ENCODE results near the gene BLOC1S5. TPM values are rescaled to one million over a fixed set of nuclear protein-coding genes. Genes with fewer than 3 reads are reported as not detected.
A peak's percentile ranks its signal among the peaks of the same experiment; 100 is the strongest.

BLOC1S5 gene
- polyA plus RNA-seq, 1 of the 3 experiments (the other 2 are of a cell fraction): 4.4 TPM

DNA sequence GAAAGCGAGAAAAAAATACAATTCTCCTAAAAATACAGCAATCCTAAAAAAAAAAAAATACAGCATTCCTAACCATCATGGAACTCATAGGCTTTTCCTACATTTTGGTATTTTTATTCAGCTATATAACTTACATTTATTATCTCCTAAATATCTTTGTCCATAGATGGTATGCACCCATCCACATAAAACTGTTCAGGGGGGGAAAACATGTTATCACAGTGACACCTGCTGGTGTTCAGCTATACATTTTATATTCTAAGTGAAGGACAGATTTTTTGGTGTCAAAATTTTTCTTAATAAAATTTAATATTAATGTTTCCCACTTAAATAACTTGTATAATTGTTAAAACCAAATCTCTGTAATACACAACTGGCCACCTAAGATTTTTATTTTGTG lies 58.0 kb downstream of the BLOC1S5 start:
- POLR2A ChIA-PET: no interaction called here
- peak; percentile 57 for DNase-seq
- no peak overlapping the region for H2AFZ ChIP-seq (ENCODE audit: low read depth)
- H3K27ac ChIP-seq (ENCODE audit: low read depth in 2 of 2, low read length in 1 of 2): no peak overlapping the region
- no peaks in the 10 kb centered on the region for H3K9me3 ChIP-seq
- H3K9ac ChIP-seq: no peak overlapping the region
- H3K4me2 ChIP-seq: no peak overlapping the region
- no peaks in the 10 kb centered on the region for H3K9me2 ChIP-seq
- TF ChIP-seq ELF1 (IDR thresholded peaks at IDR 0.05) (no peak), RXRA (IDR thresholded peaks at IDR 0.05; ENCODE audit: borderline replicate concordance, low read depth) (no peak), RAD21 (IDR thresholded peaks at IDR 0.05; ENCODE audit: low read length) (peak; percentile 80), SMC3 (IDR thresholded peaks at IDR 0.05; ENCODE audit: low read depth, low read length) (peak; percentile 38), NFIC (IDR thresholded peaks at IDR 0.05; ENCODE audit: borderline replicate concordance) (no peak)
- TF ChIP-seq, protein P1, sequence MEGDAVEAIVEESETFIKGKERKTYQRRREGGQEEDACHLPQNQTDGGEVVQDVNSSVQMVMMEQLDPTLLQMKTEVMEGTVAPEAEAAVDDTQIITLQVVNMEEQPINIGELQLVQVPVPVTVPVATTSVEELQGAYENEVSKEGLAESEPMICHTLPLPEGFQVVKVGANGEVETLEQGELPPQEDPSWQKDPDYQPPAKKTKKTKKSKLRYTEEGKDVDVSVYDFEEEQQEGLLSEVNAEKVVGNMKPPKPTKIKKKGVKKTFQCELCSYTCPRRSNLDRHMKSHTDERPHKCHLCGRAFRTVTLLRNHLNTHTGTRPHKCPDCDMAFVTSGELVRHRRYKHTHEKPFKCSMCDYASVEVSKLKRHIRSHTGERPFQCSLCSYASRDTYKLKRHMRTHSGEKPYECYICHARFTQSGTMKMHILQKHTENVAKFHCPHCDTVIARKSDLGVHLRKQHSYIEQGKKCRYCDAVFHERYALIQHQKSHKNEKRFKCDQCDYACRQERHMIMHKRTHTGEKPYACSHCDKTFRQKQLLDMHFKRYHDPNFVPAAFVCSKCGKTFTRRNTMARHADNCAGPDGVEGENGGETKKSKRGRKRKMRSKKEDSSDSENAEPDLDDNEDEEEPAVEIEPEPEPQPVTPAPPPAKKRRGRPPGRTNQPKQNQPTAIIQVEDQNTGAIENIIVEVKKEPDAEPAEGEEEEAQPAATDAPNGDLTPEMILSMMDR (IDR thresholded peaks at IDR 0.05): peak; percentile 75
- CTCF ChIA-PET: interaction anchor here (0.8 to 2.1 kb wide), 14 partner anchors 9 to 444 kb away, joined by 3 to 18 read pairs (median 4); no protein-coding TSS in a partner anchor
- no peak overlapping the region for H3K4me3 ChIP-seq (ENCODE audit: low read depth in 2 of 2, low read length in 1 of 2)
- no peaks in the 10 kb centered on the region for H3K79me2 ChIP-seq (ENCODE audit: insufficient read depth)
- no peaks in the 10 kb centered on the region for H3K27me3 ChIP-seq (ENCODE audit: insufficient read depth)
- no peaks in the 10 kb centered on the region for H4K20me1 ChIP-seq (ENCODE audit: insufficient read depth)
- no peaks in the 10 kb centered on the region for H3F3A ChIP-seq (replicated peaks; ENCODE audit: insufficient read depth)
- H3K4me1 ChIP-seq (ENCODE audit: control insufficient read depth in 1 of 2, insufficient read depth in 2 of 2, low read depth in 1 of 2, low read length in 1 of 2): no peaks in the 10 kb centered on the region; a peak in 1 of 4 replicates
- H3K36me3 ChIP-seq (replicated peaks in 1 of 2; ENCODE audit: control insufficient read depth in 1 of 2, insufficient read depth in 2 of 2, low read length in 1 of 2): no peaks in the 10 kb centered on the region
- WGBS (ENCODE audit: low lambda C conversion rate): 93% methylated on average over 1 of the region's 1 CpG

GRCh38 chr6:8005136-8005535 lies 59.1 kb downstream of the BLOC1S5 start:
- H3K9ac ChIP-seq: no peak overlapping the region
- ChIA-PET CTCF (interaction anchor here (0.6 to 2.1 kb wide), 6 partner anchors 10 to 1222 kb away, joined by 3 to 18 read pairs (median 4); no protein-coding TSS in a partner anchor), POLR2A (no interaction called here)
- H3K9me2 ChIP-seq: no peaks in the 10 kb centered on the region
- no peaks in the 10 kb centered on the region for H3K9me3 ChIP-seq
- H2AFZ ChIP-seq (ENCODE audit: low read depth): no peak overlapping the region
- TF ChIP-seq JUND (IDR thresholded peaks at IDR 0.05) (no peak), GABPA (IDR thresholded peaks at IDR 0.05; ENCODE audit: low read depth) (no peak), CHD2 (IDR thresholded peaks at IDR 0.05; ENCODE audit: low read length, partially characterized antibody) (no peak)
- no peak overlapping the region for H3K4me3 ChIP-seq (ENCODE audit: low read depth in 2 of 2, low read length in 1 of 2)
- H3K4me2 ChIP-seq: no peak overlapping the region
- no peaks in the 10 kb centered on the region for H4K20me1 ChIP-seq (ENCODE audit: insufficient read depth)
- H3K4me1 ChIP-seq (ENCODE audit: control insufficient read depth in 1 of 2, insufficient read depth in 2 of 2, low read depth in 1 of 2, low read length in 1 of 2): no peaks in the 10 kb centered on the region
- DNase-seq: no peak
- H3K27ac ChIP-seq (ENCODE audit: low read depth in 2 of 2, low read length in 1 of 2): no peak overlapping the region
- no peaks in the 10 kb centered on the region for H3K36me3 ChIP-seq (replicated peaks in 1 of 2; ENCODE audit: control insufficient read depth in 1 of 2, insufficient read depth in 2 of 2, low read length in 1 of 2)
- H3K79me2 ChIP-seq (ENCODE audit: insufficient read depth): no peaks in the 10 kb centered on the region
- H3K27me3 ChIP-seq (ENCODE audit: insufficient read depth): no peaks in the 10 kb centered on the region
- 79% methylated on average over 4 of the region's 4 CpGs for WGBS (ENCODE audit: low lambda C conversion rate)
- H3F3A ChIP-seq (replicated peaks; ENCODE audit: insufficient read depth): no peaks in the 10 kb centered on the region

GRCh38 chr6:8000636-8001035 lies 63.6 kb downstream of the BLOC1S5 start:
- Histone ChIP-seq H4K20me1 (ENCODE audit: insufficient read depth) (no peaks in the 10 kb centered on the region), H3K9me3 (no peaks in the 10 kb centered on the region), H3K4me2 (no peak overlapping the region), H3K4me1 (ENCODE audit: control insufficient read depth in 1 of 2, insufficient read depth in 2 of 2, low read depth in 1 of 2, low read length in 1 of 2) (peaks cover 4 to 6% of the 10 kb centered on the region in 2 experiments; a peak in 2 of 4 replicates), H3K9me2 (no peaks in the 10 kb centered on the region), H3K4me3 (ENCODE audit: low read depth in 2 of 2, low read length in 1 of 2) (no peak overlapping the region), H3K27me3 (ENCODE audit: insufficient read depth) (no peaks in the 10 kb centered on the region), H2AFZ (ENCODE audit: low read depth) (no peak overlapping the region), H3K9ac (no peak overlapping the region), H3K79me2 (ENCODE audit: insufficient read depth) (no peaks in the 10 kb centered on the region), H3F3A (replicated peaks; ENCODE audit: insufficient read depth) (no peaks in the 10 kb centered on the region), H3K36me3 (replicated peaks in 1 of 2; ENCODE audit: control insufficient read depth in 1 of 2, insufficient read depth in 2 of 2, low read length in 1 of 2) (no peaks in the 10 kb centered on the region), H3K27ac (ENCODE audit: low read depth in 2 of 2, low read length in 1 of 2) (no peak overlapping the region)
- 93% methylated on average over 1 of the region's 1 CpG for WGBS (ENCODE audit: low lambda C conversion rate)
- no peak for DNase-seq
- ChIA-PET POLR2A (no interaction called here), CTCF (interaction anchor here (0.6 to 1.5 kb wide), 3 partner anchors 8 to 279 kb away, joined by 3 to 5 read pairs (median 4); no protein-coding TSS in a partner anchor)
- no peak for TF ChIP-seq FOXJ3 (CRISPR knock-in tag; IDR thresholded peaks at IDR 0.05)
- TF ChIP-seq CHD2 (IDR thresholded peaks at IDR 0.05; ENCODE audit: low read length, partially characterized antibody): no peak
- TF ChIP-seq IRF3 (IDR thresholded peaks at IDR 0.05; ENCODE audit: low read depth, low read length): no peak
- no peak for TF ChIP-seq RXRA (IDR thresholded peaks at IDR 0.05; ENCODE audit: borderline replicate concordance, low read depth)
- TF ChIP-seq EZH2phosphoT487 (IDR thresholded peaks at IDR 0.05; ENCODE audit: borderline replicate concordance, low read depth): no peak
- TF ChIP-seq, protein P2, sequence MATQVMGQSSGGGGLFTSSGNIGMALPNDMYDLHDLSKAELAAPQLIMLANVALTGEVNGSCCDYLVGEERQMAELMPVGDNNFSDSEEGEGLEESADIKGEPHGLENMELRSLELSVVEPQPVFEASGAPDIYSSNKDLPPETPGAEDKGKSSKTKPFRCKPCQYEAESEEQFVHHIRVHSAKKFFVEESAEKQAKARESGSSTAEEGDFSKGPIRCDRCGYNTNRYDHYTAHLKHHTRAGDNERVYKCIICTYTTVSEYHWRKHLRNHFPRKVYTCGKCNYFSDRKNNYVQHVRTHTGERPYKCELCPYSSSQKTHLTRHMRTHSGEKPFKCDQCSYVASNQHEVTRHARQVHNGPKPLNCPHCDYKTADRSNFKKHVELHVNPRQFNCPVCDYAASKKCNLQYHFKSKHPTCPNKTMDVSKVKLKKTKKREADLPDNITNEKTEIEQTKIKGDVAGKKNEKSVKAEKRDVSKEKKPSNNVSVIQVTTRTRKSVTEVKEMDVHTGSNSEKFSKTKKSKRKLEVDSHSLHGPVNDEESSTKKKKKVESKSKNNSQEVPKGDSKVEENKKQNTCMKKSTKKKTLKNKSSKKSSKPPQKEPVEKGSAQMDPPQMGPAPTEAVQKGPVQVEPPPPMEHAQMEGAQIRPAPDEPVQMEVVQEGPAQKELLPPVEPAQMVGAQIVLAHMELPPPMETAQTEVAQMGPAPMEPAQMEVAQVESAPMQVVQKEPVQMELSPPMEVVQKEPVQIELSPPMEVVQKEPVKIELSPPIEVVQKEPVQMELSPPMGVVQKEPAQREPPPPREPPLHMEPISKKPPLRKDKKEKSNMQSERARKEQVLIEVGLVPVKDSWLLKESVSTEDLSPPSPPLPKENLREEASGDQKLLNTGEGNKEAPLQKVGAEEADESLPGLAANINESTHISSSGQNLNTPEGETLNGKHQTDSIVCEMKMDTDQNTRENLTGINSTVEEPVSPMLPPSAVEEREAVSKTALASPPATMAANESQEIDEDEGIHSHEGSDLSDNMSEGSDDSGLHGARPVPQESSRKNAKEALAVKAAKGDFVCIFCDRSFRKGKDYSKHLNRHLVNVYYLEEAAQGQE (IDR thresholded peaks at IDR 0.05; ENCODE audit: low read depth, low read length): no peak

Measured in SK-N-SH (cell line).